B cell (primary cell): ENCODE data around the gene NPC2. TPM values are rescaled to one million over a fixed set of nuclear protein-coding genes. Genes with fewer than 3 reads are reported as not detected.
A peak's percentile ranks its signal among the peaks of the same experiment; 100 is the strongest.

Source experiments
- ATAC-seq: fragments of 200-7000 bp; cut with Tn5 transposase; one replicate; pipeline ENCODE4 v1.10.0; 2021; ENCODE audit warnings: low read depth, mild to moderate bottlenecking, moderate number of reproducible peaks, moderate library complexity
- CTCF ChIA-PET: fragments of 350-600 bp; sonication (Branson Sonifier 250); formaldehyde crosslinking; loops from one replicate; lab custom pipeline; 2021; ENCODE audit warnings: antibody characterized with exemption, inconsistent platforms; lab: Charles Lee
- POLR2A ChIA-PET: fragments of 350-600 bp; sonication (Branson Sonifier 250); formaldehyde crosslinking; loops from one replicate; lab custom pipeline; 2021; ENCODE audit warnings: antibody characterized with exemption; lab: Charles Lee
- DNase-seq: peaks from one replicate; pipeline ENCODE4 v3.0.0; 2013
- H2AFZ ChIP-seq: 2 replicates; pipeline ENCODE4 v1.6.1; 2012; ENCODE audit warnings: mild to moderate bottlenecking, low read depth, low read length; ENCODE audit not compliant: insufficient read depth, poor library complexity, severe bottlenecking
- H3K27ac ChIP-seq, 2 donors: 1 replicate in 1 of 2; 2 replicates in 1 of 2; pipeline ENCODE4 v1.5.1; 2012 to 2013; ENCODE audit warnings: low read length in 2 of 2, mild to moderate bottlenecking in 2 of 2, moderate library complexity in 1 of 2
- H3K27me3 ChIP-seq, 4 experiments: fragments of 200-600 bp in 1 of 4; sonication (generic) in 1 of 4; replicated peaks in 1 of 4; 1 replicate in 2 of 4; 2 replicates in 2 of 4; pipeline versions ENCODE4 v1.6.1 to v1.7.0; 2013 to 2016; ENCODE audit warnings: low read length in 3 of 4, mild to moderate bottlenecking in 2 of 4, mixed read lengths in 1 of 4, moderate library complexity in 1 of 4; ENCODE audit not compliant: insufficient read depth in 4 of 4, control insufficient read depth in 3 of 4; ENCODE audit errors: control extremely low read depth in 1 of 4
- H3K36me3 ChIP-seq, 2 experiments: replicated peaks in 1 of 2; 1 replicate in 1 of 2; 2 replicates in 1 of 2; pipeline versions ENCODE4 v1.6.1 to v1.7.1; 2013; ENCODE audit warnings: low read length in 1 of 2; ENCODE audit not compliant: insufficient read depth in 2 of 2, control insufficient read depth in 1 of 2; ENCODE audit errors: control extremely low read depth in 1 of 2, extremely low read depth in 1 of 2
- H3K4me1 ChIP-seq, 2 donors: fragments of 200-600 bp in 1 of 2; sonication (generic) in 1 of 2; 1 replicate in 1 of 2; 2 replicates in 1 of 2; pipeline versions ENCODE4 v1.5.1 to v1.6.1; 2013 to 2017; ENCODE audit warnings: low read length in 2 of 2; ENCODE audit not compliant: control insufficient read depth in 2 of 2, insufficient read depth in 2 of 2
- H3K4me2 ChIP-seq: replicated peaks from 2 replicates; pipeline ENCODE3; 2012; ENCODE audit warnings: mild to moderate bottlenecking, low read depth, low read length; ENCODE audit not compliant: poor library complexity, severe bottlenecking
- H3K4me3 ChIP-seq, 5 experiments: fragments of 200-600 bp in 1 of 5; sonication (generic) in 1 of 5; 1 replicate in 3 of 5; 2 replicates in 2 of 5; pipeline versions ENCODE4 v1.5.1 to v1.7.0; 2011 to 2016; ENCODE audit warnings: low read length in 4 of 5, mild to moderate bottlenecking in 4 of 5, low read depth in 2 of 5, control low read depth in 1 of 5, moderate library complexity in 1 of 5; ENCODE audit not compliant: insufficient read depth in 1 of 5; ENCODE audit errors: control extremely low read depth in 1 of 5, extremely low read depth in 1 of 5
- H3K79me2 ChIP-seq: fragments of 200-600 bp; sonication (generic); one replicate; pipeline ENCODE4 v1.6.0; 2016; ENCODE audit warnings: low read length; ENCODE audit not compliant: control insufficient read depth, insufficient read depth
- H3K9ac ChIP-seq: fragments of 200-600 bp; sonication (generic); 2 replicates; pipeline ENCODE4 v1.6.1; 2017; ENCODE audit warnings: mild to moderate bottlenecking, low read length, moderate library complexity
- H3K9me3 ChIP-seq, 3 donors: one replicate each; pipeline versions ENCODE4 v1.6.1 to v1.7.1; 2013; ENCODE audit warnings: low read length in 2 of 3; ENCODE audit not compliant: control insufficient read depth in 2 of 3, insufficient read depth in 1 of 3; ENCODE audit errors: control extremely low read depth in 1 of 3
- H4K20me1 ChIP-seq: 2 replicates; pipeline ENCODE4 v1.6.0; 2012; ENCODE audit warnings: mild to moderate bottlenecking, low read length; ENCODE audit not compliant: insufficient read depth, control insufficient read depth, poor library complexity, severe bottlenecking
- H3K27ac Mint-ChIP-seq: one replicate; pipeline ENCODE4 v1.8.0; 2021; ENCODE audit warnings: mixed read lengths
- H3K27me3 Mint-ChIP-seq: one replicate; pipeline ENCODE4 v1.8.0; 2021; ENCODE audit warnings: mixed read lengths
- H3K4me1 Mint-ChIP-seq: one replicate; pipeline ENCODE4 v1.8.0; 2021; ENCODE audit warnings: mixed read lengths
- H3K4me3 Mint-ChIP-seq: one replicate; pipeline ENCODE4 v1.8.0; 2021; ENCODE audit warnings: mixed read lengths
- H3K9me3 Mint-ChIP-seq: one replicate; pipeline ENCODE4 v1.8.0; 2022; ENCODE audit warnings: mixed read lengths; ENCODE audit not compliant: insufficient read depth
- CTCF ChIP-seq: fragments of 200-600 bp; IDR thresholded peaks from one replicate; pipeline ENCODE4 v1.8.0; 2022; ENCODE audit warnings: antibody characterized with exemption, mild to moderate bottlenecking
- EZH2 ChIP-seq: IDR thresholded peaks from 2 replicates; pipeline ENCODE4 v1.6.1; 2012; ENCODE audit warnings: borderline replicate concordance, low read depth, mild to moderate bottlenecking, moderate library complexity, low read length; ENCODE audit not compliant: insufficient read depth, poor library complexity, severe bottlenecking
- WGBS: methylation state at CpG from one replicate; pipeline ENCODE4 v1.1.5; 2013; ENCODE audit warnings: missing lambda C conversion rate; ENCODE audit not compliant: insufficient coverage; 5-methylcytosine and 5-hydroxymethylcytosine counted together
- intact Hi-C: fragments of 100-400 bp; cut with micrococcal nuclease; formaldehyde crosslinking; loops from one replicate; pipeline ENCODE4 v1.10.0; 2022
- polyA plus RNA-seq: library from polyadenylated mRNA; depleted of rRNA; stranded (reverse); fragments of >200 nt; gene quantifications from 2 replicates; pipeline ENCODE4 v1.2.3, GENCODE V29; 2012
- total RNA-seq, 2 donors: library from RNA; stranded (reverse); fragments of 120-200 nt in 1 of 2; gene quantifications; 1 replicate in 1 of 2; 2 replicates in 1 of 2; pipeline versions ENCODE4 v1.2.3 to v1.2.4, GENCODE V29; 2013 to 2022

The NPC2 gene
- total and polyA plus RNA-seq, 2 donors (not counting 1 experiment from before 2014, with no cell fraction given), result 93.8 to 154 TPM

- H3K36me3 ChIP-seq, result no peaks in the 10 kb centered on the region
- Mint-ChIP-seq H3K9me3 (no peaks in the 10 kb centered on the region), H3K4me3 (no peak overlapping the region), H3K27ac (no peak overlapping the region), H3K4me1 (peaks cover 18% of the 10 kb centered on the region), H3K27me3 (no peaks in the 10 kb centered on the region)
- no peaks in the 10 kb centered on the region for H4K20me1 ChIP-seq
- intact Hi-C loops, result no loop called here
- WGBS, result 95% methylated on average over 13 of the region's 21 CpGs
- H2AFZ ChIP-seq, result no peak overlapping the region
- no peak overlapping the region for H3K4me2 ChIP-seq
- DNase-seq (no peak), ATAC-seq (no peak)
- H3K4me1 ChIP-seq, result peaks cover 12 to 18% of the 10 kb centered on the region in 2 donors
- peak; percentile 17 for TF ChIP-seq CTCF
- no peak for TF ChIP-seq EZH2
- H3K9ac ChIP-seq, result no peak overlapping the region
- CTCF ChIA-PET, result interaction anchor here (1.2 kb wide), 2 partner anchors 9 to 139 kb away, joined by 3 to 4 read pairs; partner anchors contain the start of genes ISCA2 and NPC2
- POLR2A ChIA-PET, result interaction anchor here (0.5 kb wide), 1 partner anchor 387 kb away, joined by 5 read pairs; no protein-coding TSS in a partner anchor
- no peaks in the 10 kb centered on the region for H3K27me3 ChIP-seq
- no peaks in the 10 kb centered on the region for H3K79me2 ChIP-seq
- H3K4me3 ChIP-seq, result no peak overlapping the region
- no peaks in the 10 kb centered on the region for H3K9me3 ChIP-seq
- H3K27ac ChIP-seq, result no peak overlapping the region
These were observed 9.3 kb upstream of the NPC2 start for GRCh38 chr14:74502236-74503019.

- Histone ChIP-seq H4K20me1 (no peaks in the 10 kb centered on the region), H3K27me3 (no peaks in the 10 kb centered on the region), H3K9me3 (no peaks in the 10 kb centered on the region), H3K79me2 (no peaks in the 10 kb centered on the region), H3K9ac (no peak overlapping the region), H3K4me3 (no peak overlapping the region), H3K4me1 (peaks cover 10 to 12% of the 10 kb centered on the region in 2 donors), H3K27ac (no peak overlapping the region), H3K36me3 (no peaks in the 10 kb centered on the region), H2AFZ (no peak overlapping the region), H3K4me2 (no peak overlapping the region)
- ChIA-PET CTCF (interaction anchor here (1.2 kb wide), 2 partner anchors 9 to 138 kb away, joined by 3 to 4 read pairs; partner anchors contain the start of genes ISCA2 and NPC2), POLR2A (no interaction called here)
- Mint-ChIP-seq H3K4me3 (no peak overlapping the region), H3K9me3 (no peaks in the 10 kb centered on the region), H3K27ac (no peak overlapping the region), H3K27me3 (no peaks in the 10 kb centered on the region), H3K4me1 (peaks cover 11% of the 10 kb centered on the region)
- intact Hi-C loops, result no loop called here
- ATAC-seq (no peak), DNase-seq (no peak)
- no peak for TF ChIP-seq EZH2
- TF ChIP-seq CTCF, result no peak
- WGBS, result 95% methylated on average over 2 of the region's 5 CpGs
These were observed 8.6 kb upstream of the NPC2 start for GRCh38 chr14:74501691-74502090.
